ENCODE data around the gene SMCO3. TPM values are rescaled to one million over a fixed set of nuclear protein-coding genes. Genes with fewer than 3 reads are reported as not detected.
A peak's percentile ranks its signal among the peaks of the same experiment; 100 is the strongest.

The SMCO3 gene
- polyA plus RNA-seq, 1 experiment = 0.45 TPM

- H3K4me3 ChIP-seq (ENCODE audit: low read depth, low read length) = peak within 1 kb of the TSS; percentile 100
- peaks cover 4% of the 10 kb centered on the region; the same call in 1 of the 2 replicates for H3K36me3 ChIP-seq (ENCODE audit: control insufficient read depth, insufficient read depth, low read length)
- ChIA-PET CTCF (interaction anchor here (0.9 to 2.6 kb wide), 5 partner anchors 8 to 33 kb away, joined by 3 to 15 read pairs (median 4); a partner anchor contains a TSS), POLR2A (interaction anchor here (0.5 to 1.8 kb wide), 7 partner anchors 11 to 192 kb away, joined by 3 to 10 read pairs (median 3); a partner anchor contains a TSS)
- no peaks in the 10 kb centered on the region for H3K27me3 ChIP-seq (ENCODE audit: control insufficient read depth, insufficient read depth, low read length)
- peak; percentile 99 for DNase-seq (ENCODE audit: low read depth)
- no peak for TF ChIP-seq CTCF (IDR thresholded peaks at IDR 0.05; ENCODE audit: insufficient read depth, low read depth, low read length)
Measured at GRCh38 chr12:14803011-14803829, 10.8 kb downstream of the SMCO3 start, which contains the start of the genes C12orf60 and WBP11. Gene C12orf60, plus strand, starts transcription at chr12:14803670. Its CDS starts 19,266 bp downstream, at chr12:14822936. Gene WBP11, minus strand, starts transcription at chr12:14803478. Its CDS starts 2,095 bp downstream, at chr12:14801383.

- POLR2A ChIA-PET = interaction anchor here (0.6 to 1.8 kb wide), 3 partner anchors 27 to 32 kb away, joined by 3 to 10 read pairs (median 8); a partner anchor contains a TSS
- no peaks in the 10 kb centered on the region for H3K27me3 ChIP-seq (ENCODE audit: control insufficient read depth, insufficient read depth, low read length)
- no peak for DNase-seq (ENCODE audit: low read depth)
- H3K4me3 ChIP-seq (ENCODE audit: low read depth, low read length) = peak overlapping the region; percentile 100
- CTCF ChIA-PET = interaction anchor here (0.9 to 2.6 kb wide), 5 partner anchors 9 to 33 kb away, joined by 3 to 15 read pairs (median 4); a partner anchor contains a TSS
- TF ChIP-seq CTCF (IDR thresholded peaks at IDR 0.05; ENCODE audit: insufficient read depth, low read depth, low read length) = no peak
- peaks cover 4% of the 10 kb centered on the region; the same call in 1 of the 2 replicates for H3K36me3 ChIP-seq (ENCODE audit: control insufficient read depth, insufficient read depth, low read length)
Measured at GRCh38 chr12:14802721-14803010, 11.3 kb downstream of the SMCO3 start.

GRCh38 chr12:14802247-14802646, 11.7 kb downstream of the SMCO3 start:
- CTCF ChIA-PET = interaction anchor here (0.6 to 2.6 kb wide), 5 partner anchors 8 to 32 kb away, joined by 3 to 15 read pairs (median 4); a partner anchor contains a TSS
- no peaks in the 10 kb centered on the region for H3K27me3 ChIP-seq (ENCODE audit: control insufficient read depth, insufficient read depth, low read length)
- H3K36me3 ChIP-seq (ENCODE audit: control insufficient read depth, insufficient read depth, low read length) = peaks cover 4% of the 10 kb centered on the region; the same call in 1 of the 2 replicates
- POLR2A ChIA-PET = interaction anchor here (1.8 kb wide), 2 partner anchors 27 to 31 kb away, joined by 8 to 10 read pairs; a partner anchor contains a TSS
- DNase-seq (ENCODE audit: low read depth) = no peak
- no peak for TF ChIP-seq CTCF (IDR thresholded peaks at IDR 0.05; ENCODE audit: insufficient read depth, low read depth, low read length)
- peak overlapping the region; percentile 100 for H3K4me3 ChIP-seq (ENCODE audit: low read depth, low read length)

- Histone ChIP-seq H3K4me3 (ENCODE audit: low read depth, low read length) (no peak overlapping the region), H3K27me3 (ENCODE audit: control insufficient read depth, insufficient read depth, low read length) (no peaks in the 10 kb centered on the region), H3K36me3 (ENCODE audit: control insufficient read depth, insufficient read depth, low read length) (peaks cover 9% of the 10 kb centered on the region; the same call in 1 of the 2 replicates)
- ChIA-PET POLR2A (interaction anchor here (0.7 kb wide), 1 partner anchor 26 kb away, joined by 5 read pairs; no protein-coding TSS in a partner anchor), CTCF (interaction anchor here (1.2 kb wide), 1 partner anchor 11 kb away, joined by 3 read pairs; no protein-coding TSS in a partner anchor)
- no peak for TF ChIP-seq CTCF (IDR thresholded peaks at IDR 0.05; ENCODE audit: insufficient read depth, low read depth, low read length)
- no peak for DNase-seq (ENCODE audit: low read depth)
Measured at GRCh38 chr12:14795028-14795448, 18.9 kb downstream of the SMCO3 start.

- H3K4me3 ChIP-seq (ENCODE audit: low read depth, low read length) = no peak overlapping the region
- ChIA-PET CTCF (interaction anchor here (0.7 kb wide), 1 partner anchor 15 kb away, joined by 3 read pairs; no protein-coding TSS in a partner anchor), POLR2A (interaction anchor here (0.6 kb wide), 1 partner anchor 10 kb away, joined by 4 read pairs; no protein-coding TSS in a partner anchor)
- H3K36me3 ChIP-seq (ENCODE audit: control insufficient read depth, insufficient read depth, low read length) = peaks cover 5% of the 10 kb centered on the region; the same call in 1 of the 2 replicates
- no peaks in the 10 kb centered on the region for H3K27me3 ChIP-seq (ENCODE audit: control insufficient read depth, insufficient read depth, low read length)
- DNase-seq (ENCODE audit: low read depth) = no peak
- TF ChIP-seq CTCF (IDR thresholded peaks at IDR 0.05; ENCODE audit: insufficient read depth, low read depth, low read length) = no peak
Measured at GRCh38 chr12:14785568-14785967, 28.4 kb downstream of the SMCO3 start.
